HCT116 (cell line): ENCODE results near the gene SLC22A8.

ENCODE experiments used
- EZH2 ChIP-seq: fragments of 200-600 bp; sonication (generic); IDR thresholded peaks from 2 replicates; pipeline ENCODE4 v1.6.1; 2017; ENCODE audit warnings: antibody characterized with exemption, mixed run types
- TF ChIP-seq, protein P1 (sequence below), 3 experiments: fragments of 200-600 bp in 1 of 3; sonication (generic) in 1 of 3; IDR thresholded peaks in 2 of 3; conservative IDR thresholded peaks in 1 of 3; 2 replicates each; pipeline ENCODE4 v1.5.1; 2012 to 2017; ENCODE audit warnings: low read depth in 2 of 3, low read length in 2 of 3, antibody characterized with exemption in 1 of 3, borderline replicate concordance in 1 of 3, control low read depth in 1 of 3, mild to moderate bottlenecking in 1 of 3, mixed read lengths in 1 of 3, mixed run types in 1 of 3, moderate library complexity in 1 of 3; ENCODE audit not compliant: insufficient read depth in 1 of 3

DNA sequence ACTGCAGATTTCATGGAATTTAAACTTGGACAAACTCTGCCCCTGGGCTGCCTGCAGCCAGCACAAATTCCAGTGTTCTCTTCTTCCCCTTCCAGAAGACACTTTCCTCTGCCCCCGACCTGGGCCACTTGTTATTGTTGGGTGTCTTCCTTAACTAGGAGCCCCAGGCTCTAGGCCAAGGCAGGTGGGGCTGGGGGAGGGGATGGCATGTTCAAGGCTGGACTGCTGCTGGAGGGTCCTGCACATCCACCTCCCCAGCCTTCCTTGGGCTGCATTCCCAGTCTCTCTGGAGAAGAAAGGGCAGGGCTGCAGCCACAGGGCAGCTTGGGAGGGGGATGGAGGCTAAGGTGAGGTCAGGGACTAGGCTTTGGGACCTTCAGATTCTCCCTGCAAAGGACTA, 19.4 kb downstream of the SLC22A8 start:
- TF ChIP-seq, protein P1, sequence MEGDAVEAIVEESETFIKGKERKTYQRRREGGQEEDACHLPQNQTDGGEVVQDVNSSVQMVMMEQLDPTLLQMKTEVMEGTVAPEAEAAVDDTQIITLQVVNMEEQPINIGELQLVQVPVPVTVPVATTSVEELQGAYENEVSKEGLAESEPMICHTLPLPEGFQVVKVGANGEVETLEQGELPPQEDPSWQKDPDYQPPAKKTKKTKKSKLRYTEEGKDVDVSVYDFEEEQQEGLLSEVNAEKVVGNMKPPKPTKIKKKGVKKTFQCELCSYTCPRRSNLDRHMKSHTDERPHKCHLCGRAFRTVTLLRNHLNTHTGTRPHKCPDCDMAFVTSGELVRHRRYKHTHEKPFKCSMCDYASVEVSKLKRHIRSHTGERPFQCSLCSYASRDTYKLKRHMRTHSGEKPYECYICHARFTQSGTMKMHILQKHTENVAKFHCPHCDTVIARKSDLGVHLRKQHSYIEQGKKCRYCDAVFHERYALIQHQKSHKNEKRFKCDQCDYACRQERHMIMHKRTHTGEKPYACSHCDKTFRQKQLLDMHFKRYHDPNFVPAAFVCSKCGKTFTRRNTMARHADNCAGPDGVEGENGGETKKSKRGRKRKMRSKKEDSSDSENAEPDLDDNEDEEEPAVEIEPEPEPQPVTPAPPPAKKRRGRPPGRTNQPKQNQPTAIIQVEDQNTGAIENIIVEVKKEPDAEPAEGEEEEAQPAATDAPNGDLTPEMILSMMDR (IDR thresholded peaks at IDR 0.05 in 2 of 3, conservative IDR thresholded peaks at IDR 0.05 in 1 of 3; ENCODE audit: borderline replicate concordance in 1 of 3, insufficient read depth in 1 of 3, low read depth in 2 of 3, low read length in 2 of 3) = no peak
- no peak for TF ChIP-seq EZH2
